ENCODE results near the gene LRFN4.
"Not testable (repeated sequence)": the region's sequence is repeated elsewhere in the genome, so short reads cannot be mapped to it uniquely, and the experiment has no call there.

Gene LRFN4

GRCh38 chr11:66856496-66857233, at the start of gene LRFN4:
Gene LRFN4 (plus strand): TSS chr11:66857064. CDS start chr11:66857745, 681 bp downstream.
- DNase-seq (ENCODE audit: low spot score) = no peak

DNA sequence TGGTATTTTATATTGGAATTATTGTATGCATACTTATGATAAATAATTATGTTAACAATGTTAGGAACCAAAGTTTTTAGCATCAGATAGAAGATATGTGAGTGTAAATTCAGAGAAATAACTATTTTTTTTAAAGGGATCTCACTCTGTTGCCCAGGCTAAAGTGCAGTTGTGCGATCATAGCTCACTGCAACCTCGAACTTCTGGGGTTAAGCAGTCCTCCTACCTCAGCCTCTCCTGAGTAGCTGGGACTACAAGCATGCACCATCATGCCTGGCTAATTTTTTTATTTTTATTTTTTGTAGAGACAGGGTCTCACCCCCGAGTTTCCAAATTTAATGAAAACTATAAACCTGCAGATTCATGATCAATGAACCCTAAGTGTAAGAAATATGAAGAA, 47.3 kb upstream of the LRFN4 start:
- no peak for DNase-seq (ENCODE audit: low spot score)

DNA sequence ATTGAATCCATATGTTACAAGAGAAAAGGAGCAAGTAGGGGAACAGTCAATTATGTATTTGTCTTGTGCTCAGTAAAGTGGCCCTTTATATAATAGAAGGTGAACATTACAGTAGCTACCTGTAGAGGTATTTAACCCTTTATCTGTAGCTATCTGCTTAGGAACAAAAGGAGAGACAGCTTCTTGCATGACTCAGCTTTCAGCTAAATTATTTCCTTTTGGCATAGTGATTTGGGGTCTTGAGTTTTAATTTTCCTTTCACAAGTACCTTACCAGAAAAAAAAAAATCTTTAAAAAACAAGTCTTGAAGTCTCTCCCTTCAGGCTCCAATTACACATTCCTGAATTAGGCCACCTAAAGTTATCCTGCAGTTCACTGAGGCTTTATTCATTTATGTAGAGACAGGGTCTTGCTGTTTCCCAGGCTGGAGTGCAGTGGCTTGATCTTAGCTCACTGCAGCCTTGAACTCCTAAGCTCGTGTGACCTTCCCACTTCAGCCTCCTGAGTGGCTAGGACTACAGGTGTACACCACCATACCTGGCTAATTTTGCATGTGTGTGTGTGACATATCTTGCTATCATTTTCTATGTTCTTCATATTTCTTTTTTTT, 46.2 kb upstream of the LRFN4 start:
- no peak for DNase-seq (ENCODE audit: low spot score)

DNA sequence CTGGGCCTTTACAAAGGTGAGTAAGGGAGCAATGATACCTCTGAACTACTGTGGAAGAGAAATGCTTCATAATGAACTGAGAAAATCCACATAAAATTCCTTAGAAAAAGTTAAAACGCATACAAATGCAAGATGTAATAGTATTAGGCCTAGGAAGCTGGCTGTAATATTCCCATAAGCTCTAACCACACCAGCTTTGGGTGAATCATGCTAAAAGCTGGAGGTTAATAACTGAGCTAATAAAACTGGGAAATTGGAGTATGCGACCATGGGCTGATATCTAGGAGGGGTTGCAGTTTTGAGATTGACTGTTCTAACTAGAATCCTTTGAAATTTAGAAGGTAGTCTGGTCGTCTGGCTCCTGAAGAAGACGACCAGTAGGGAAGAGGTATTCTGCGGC, 42.2 kb upstream of the LRFN4 start:
- no peak for DNase-seq (ENCODE audit: low spot score)

GRCh38 chr11:66815646-66816045, 41.2 kb upstream of the LRFN4 start:
- no peak for DNase-seq (ENCODE audit: low spot score)

DNA sequence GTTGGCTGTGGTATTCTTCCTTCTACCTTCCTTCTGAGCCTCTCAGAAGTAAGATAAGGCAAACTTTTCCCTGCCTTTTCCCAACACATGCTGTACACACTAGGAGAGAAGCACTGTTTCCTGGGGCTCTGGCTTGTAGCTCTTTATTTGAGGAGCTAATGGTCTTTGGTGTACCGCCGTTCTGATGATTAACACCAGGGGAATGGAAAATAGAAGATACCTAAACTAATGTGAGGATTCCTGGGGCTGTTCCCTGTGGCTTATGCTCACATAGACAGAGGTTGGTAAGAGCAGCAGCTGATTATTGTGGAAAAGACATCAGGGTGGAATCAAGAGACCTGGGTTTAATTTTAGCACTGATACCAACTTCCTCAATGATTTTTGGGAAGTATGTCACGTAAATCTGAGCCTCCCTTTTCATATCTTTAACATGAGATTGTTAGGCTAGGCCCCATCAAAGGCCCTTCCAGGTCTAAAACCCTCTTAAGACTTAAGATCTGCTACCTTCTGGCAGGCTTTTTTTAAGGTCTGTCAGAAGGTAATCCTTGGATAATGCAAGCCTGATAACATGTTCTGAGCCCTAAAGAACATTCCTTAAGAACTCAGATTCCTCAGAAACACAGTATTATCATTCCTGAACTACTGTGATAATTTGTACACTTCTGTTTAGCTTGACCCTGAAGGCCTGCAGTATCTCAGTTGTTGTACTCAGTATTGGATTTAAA, 38.5 kb upstream of the LRFN4 start:
- no peak for DNase-seq (ENCODE audit: low spot score)

GRCh38 chr11:66820381-66820780, 36.5 kb upstream of the LRFN4 start:
- DNase-seq (ENCODE audit: low spot score) = no peak

GRCh38 chr11:66820901-66821300, 36.0 kb upstream of the LRFN4 start:
- DNase-seq (ENCODE audit: low spot score) = no peak

DNA sequence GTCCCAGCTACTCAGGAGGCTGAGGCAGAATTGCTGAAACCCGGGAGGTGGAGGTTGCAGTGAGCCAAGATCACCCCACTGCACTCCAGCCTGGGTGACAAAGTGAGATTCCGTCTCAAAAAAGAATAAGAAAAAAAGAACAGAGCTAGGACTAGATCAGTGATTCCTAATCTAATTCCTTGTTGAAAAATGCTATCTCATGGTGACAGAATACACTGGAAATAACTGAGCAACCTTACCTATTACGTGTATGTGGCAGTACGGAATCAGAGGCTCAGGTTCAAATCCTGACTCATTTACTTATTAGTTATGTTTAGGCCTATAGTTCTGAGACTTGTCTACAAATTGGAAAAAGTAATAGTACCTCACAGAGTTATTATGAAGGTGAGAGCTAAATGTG, 33.2 kb upstream of the LRFN4 start:
- no peak for DNase-seq (ENCODE audit: low spot score)

GRCh38 chr11:66824573-66824972, 32.3 kb upstream of the LRFN4 start:
- DNase-seq (ENCODE audit: low spot score) = not testable (repeated sequence)

- DNase-seq (ENCODE audit: low spot score) = no peak
These were observed 22.4 kb upstream of the LRFN4 start for GRCh38 chr11:66834539-66834845.

DNA sequence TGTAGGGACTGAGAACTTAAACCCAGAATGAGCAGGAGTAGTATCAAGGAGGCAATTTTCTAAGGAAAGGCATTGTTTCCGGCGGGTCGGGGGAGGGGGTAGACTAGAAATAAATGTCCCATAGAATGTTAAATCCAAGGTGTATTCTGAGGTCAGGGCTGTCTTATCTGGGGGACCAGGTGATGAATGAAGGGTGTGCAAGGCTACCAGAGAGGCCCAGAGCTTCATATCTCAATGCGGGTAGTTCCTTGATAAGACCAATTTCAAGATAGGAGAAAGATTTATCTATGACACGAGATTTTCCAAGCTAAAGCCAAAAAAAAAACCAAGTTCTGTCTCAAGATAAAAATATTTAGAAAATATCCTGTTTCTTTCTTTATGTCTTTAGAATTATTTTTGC, 21.9 kb upstream of the LRFN4 start:
- no peak for DNase-seq (ENCODE audit: low spot score)

DNA sequence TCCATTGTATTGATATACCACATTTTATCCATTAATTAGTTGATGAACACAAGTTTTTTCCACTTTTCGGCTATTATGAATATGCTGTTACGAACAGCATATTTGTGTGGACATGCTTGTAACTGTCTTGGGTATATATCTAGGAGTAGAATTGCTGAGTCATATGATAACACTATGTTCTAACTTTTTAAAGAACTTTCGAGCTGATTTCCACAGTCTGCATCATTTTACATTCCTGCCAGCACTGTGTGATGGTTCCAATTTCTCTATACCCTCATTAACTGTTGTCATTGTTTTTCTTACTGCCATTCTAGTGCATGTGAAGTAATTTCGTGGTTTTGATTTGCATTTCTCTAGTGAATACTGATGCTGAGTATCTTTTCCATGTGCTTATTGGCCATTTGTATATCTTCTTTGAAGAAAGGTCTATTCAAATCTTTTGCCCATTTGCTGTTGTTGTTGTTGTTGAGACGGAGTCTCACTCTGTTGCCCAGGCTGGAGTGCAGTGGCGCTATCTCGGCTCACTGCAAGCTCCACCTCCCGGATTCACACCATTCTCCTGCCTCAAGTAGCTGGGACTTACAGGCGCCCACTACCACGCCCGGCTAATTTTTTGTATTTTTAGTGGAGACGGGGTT, 21.0 kb upstream of the LRFN4 start:
- DNase-seq (ENCODE audit: low spot score) = no peak

DNA sequence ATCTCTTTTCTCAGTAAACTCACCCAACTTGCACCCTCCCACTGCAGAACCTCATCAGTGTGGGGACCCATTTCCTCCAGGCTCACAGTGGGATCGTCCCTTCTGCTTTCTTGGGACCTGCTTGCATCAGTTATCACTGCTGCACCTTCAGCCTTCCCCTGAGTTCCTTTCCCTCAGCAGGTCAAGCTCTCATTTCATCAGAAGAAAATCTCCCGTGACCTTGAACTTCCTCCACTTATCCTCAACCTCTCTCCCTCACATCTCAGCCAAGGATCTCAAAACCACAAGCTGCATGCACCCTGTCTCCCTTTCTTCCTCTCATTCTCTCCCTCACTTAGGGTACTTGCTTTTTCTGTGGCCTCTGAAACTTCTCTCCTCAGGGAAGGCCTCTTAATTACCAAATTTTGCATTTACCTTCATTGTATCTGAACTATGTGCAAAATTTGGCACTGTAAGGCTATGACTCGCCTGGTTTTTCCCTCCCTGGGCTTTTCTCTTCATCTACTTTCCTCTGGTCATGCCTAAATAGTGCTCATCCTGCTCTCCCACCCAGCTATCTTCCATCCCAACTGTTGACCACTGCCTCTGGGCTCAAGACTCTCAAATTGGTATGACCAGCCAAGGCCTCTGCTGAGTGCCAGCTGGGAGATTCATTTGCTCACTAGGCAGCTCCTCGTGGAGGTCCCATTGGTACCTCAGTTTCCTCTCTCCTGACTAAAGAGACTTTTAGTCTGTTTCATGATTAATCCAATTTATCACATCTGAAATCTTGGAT, 16.4 kb upstream of the LRFN4 start:
- no peak for DNase-seq (ENCODE audit: low spot score)

DNA sequence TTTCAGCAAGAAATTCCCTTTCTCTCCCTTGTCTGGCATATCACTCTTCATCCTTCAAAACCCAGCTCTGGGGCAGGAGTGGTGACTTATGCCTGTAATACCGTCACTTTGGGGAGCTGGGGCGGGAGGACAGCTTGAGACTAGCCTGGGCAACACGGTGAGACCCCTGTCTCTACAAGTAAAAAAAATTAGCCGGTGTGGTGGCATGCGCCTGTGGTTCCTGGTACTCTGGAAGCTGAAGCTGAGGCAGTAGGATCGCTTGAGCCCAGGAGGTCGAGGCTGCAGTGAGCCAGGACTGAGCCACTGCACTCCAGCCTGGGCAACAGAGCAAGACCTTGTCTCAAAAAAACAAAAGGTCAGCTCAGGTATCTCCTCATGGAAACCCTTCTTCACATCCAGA, 15.0 kb upstream of the LRFN4 start:
- DNase-seq (ENCODE audit: low spot score) = no peak

DNA sequence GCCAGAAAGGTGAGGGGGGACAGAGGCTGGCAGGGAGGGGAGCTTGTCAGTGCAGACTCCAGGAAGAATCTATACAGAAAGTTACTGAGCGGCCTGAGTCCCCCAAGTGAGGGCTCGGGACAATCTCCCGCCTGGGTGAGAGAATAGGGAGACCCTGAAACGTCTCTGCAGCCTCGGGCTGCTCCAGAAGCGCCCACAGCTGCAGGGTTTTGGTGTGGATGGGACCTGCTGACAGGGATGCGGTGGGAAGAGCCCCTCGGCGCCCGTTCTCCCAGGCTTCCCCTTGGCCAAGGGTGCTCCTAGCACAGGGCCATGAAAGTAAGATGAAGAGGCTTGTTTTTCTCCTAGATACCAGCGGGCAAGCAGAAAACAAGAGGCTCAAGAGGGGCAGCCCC, 14.4 kb upstream of the LRFN4 start:
- no peak for DNase-seq (ENCODE audit: low spot score)

GRCh38 chr11:66842896-66843775, 13.7 kb upstream of the LRFN4 start, which contains the start of gene RCE1:
Gene RCE1 (plus strand): TSS chr11:66843441. CDS start chr11:66843456, 15 bp downstream.
- DNase-seq (ENCODE audit: low spot score) = peak; percentile 90

DNA sequence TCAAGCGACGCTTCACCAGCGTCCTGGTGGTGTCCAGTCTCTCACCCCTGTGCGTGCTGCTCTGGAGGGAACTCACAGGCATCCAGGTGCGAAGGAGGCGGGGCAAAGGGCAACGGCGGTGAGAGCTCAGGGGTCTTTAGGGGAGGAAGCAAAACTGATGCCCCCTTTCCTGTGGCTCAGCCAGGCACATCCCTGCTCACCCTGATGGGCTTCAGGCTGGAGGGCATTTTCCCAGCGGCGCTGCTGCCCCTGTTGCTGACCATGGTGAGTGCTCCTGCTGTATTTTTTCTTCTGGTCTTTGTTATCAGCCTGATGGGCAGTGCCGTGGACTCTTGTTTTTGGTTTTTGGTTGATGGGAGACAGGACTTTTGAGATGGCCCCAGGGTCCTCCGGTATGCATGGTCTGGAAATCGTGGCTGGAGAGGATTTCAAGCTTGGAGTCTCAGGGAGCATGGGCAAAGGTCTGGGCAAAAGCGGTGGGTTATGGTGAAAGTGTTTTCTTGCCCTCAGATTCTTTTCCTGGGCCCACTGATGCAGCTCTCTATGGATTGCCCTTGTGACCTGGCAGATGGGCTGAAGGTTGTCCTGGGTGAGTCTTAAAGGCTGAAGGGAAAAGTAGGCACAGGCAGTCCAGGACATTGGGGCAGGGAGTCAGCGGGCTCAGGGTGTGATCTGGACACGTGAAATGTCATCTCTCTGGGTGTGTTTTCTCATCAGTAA, 12.9 kb upstream of the LRFN4 start:
- DNase-seq (ENCODE audit: low spot score) = no peak

DNA sequence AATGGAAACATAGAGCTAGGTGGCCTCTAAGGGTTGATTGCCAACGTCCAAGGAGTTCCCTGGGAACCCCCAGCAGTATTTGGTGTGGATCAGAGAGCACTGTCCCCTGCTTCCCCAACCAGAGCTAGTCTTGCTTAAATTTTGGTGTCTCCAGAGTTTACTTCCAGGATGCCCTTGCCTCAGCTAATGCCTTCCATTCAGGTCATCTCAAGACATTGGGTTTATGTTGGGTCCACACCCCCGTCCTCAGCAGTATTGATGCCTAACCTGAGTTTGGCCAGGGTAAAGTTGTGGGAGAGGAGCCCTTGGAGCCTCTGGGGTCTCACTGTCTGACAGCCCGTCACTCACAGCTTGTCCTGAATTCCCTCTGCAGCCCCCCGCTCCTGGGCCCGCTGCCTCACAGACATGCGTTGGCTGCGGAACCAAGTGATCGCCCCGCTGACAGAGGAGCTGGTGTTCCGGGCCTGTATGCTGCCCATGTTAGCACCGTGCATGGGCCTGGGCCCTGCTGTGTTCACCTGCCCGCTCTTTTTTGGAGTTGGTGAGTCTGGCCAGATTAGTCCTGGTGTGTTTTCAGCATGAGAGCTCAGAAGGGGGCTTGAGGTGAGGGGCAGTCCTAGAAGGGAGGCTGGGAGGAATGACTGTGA, 12.2 kb upstream of the LRFN4 start:
- DNase-seq (ENCODE audit: low spot score) = no peak
